PC-3 (cell line): ENCODE measurements around the gene CNNM1. TPM values are rescaled to one million over a fixed set of nuclear protein-coding genes. Genes with fewer than 3 reads are reported as not detected.

ENCODE experiments used
- ATAC-seq: fragments of 200-7000 bp; cut with Tn5 transposase; 2 replicates; pipeline ENCODE4 v1.9.1; 2020; ENCODE audit warnings: mild to moderate bottlenecking, moderate library complexity
- BruUV-seq: library from RNA; stranded (reverse); fragments of 400-500 nt; replicated peaks from 2 replicates; lab custom pipeline; 2021; lab: Mats Ljungman, UMichigan
- CTCF ChIA-PET: fragments of 300-600 bp; sonication (Branson Sonifier 250); formaldehyde crosslinking; loops from one replicate; lab custom pipeline; 2022; ENCODE audit warnings: antibody characterized with exemption; lab: Charles Lee
- POLR2A ChIA-PET: fragments of 300-600 bp; sonication (Branson Sonifier 250); formaldehyde crosslinking; loops from one replicate; lab custom pipeline; 2022; ENCODE audit warnings: antibody characterized with exemption; ENCODE audit not compliant: unreplicated experiment; lab: Charles Lee
- DNase-seq: peaks from one replicate; pipeline ENCODE4 v3.0.0-alpha.2; 2015
- H2AFZ ChIP-seq: fragments of 300-600 bp; sonication (generic); 2 replicates; pipeline ENCODE4 v1.6.0; 2016; ENCODE audit warnings: antibody characterized with exemption, low read length
- H3F3A ChIP-seq: fragments of 300-600 bp; sonication (generic); one replicate; pipeline ENCODE4 v1.6.0; 2017; ENCODE audit warnings: antibody characterized with exemption, low read length, control low read depth, mild to moderate bottlenecking; ENCODE audit not compliant: unreplicated experiment
- H3K27ac ChIP-seq: fragments of 300-600 bp; sonication (generic); 2 replicates; pipeline ENCODE4 v1.5.1; 2016; ENCODE audit warnings: mild to moderate bottlenecking, low read length
- H3K27me3 ChIP-seq: fragments of 300-600 bp; sonication (generic); 2 replicates; pipeline ENCODE4 v1.6.1; 2016; ENCODE audit warnings: low read length, mixed read lengths
- H3K36me3 ChIP-seq: fragments of 300-600 bp; sonication (generic); 2 replicates; pipeline ENCODE4 v1.6.1; 2016; ENCODE audit warnings: low read depth, mixed run types, low read length, mixed read lengths
- H3K4me1 ChIP-seq: fragments of 300-600 bp; sonication (generic); 2 replicates; pipeline ENCODE4 v1.5.1; 2016; ENCODE audit warnings: low read length; ENCODE audit not compliant: insufficient read depth
- H3K4me2 ChIP-seq: fragments of 300-600 bp; sonication (generic); 2 replicates; pipeline ENCODE4 v1.6.0; 2016; ENCODE audit warnings: low read length
- H3K4me3 ChIP-seq: fragments of 300-600 bp; sonication (generic); 2 replicates; pipeline ENCODE4 v1.5.1; 2016; ENCODE audit warnings: mild to moderate bottlenecking, low read length, mixed read lengths
- H3K79me2 ChIP-seq: fragments of 300-600 bp; sonication (generic); 2 replicates; pipeline ENCODE4 v1.6.1; 2017; ENCODE audit warnings: low read length, mixed read lengths
- H3K9ac ChIP-seq: fragments of 300-600 bp; sonication (generic); 2 replicates; pipeline ENCODE4 v1.6.0; 2016; ENCODE audit warnings: mild to moderate bottlenecking, low read length
- H3K9me2 ChIP-seq: fragments of 300-600 bp; sonication (generic); replicated peaks from 2 replicates; pipeline ENCODE4 v1.6.1; 2016; ENCODE audit warnings: mixed run types, low read length, mixed read lengths
- H3K9me3 ChIP-seq: fragments of 300-600 bp; sonication (generic); 2 replicates; pipeline ENCODE4 v1.6.1; 2016; ENCODE audit warnings: low read length, mixed read lengths
- H4K20me1 ChIP-seq: fragments of 300-600 bp; sonication (generic); 2 replicates; pipeline ENCODE4 v1.6.1; 2016; ENCODE audit warnings: low read length, mixed read lengths
- CTCF ChIP-seq: fragments of 300-600 bp; sonication (generic); conservative IDR thresholded peaks from 2 replicates; pipeline ENCODE4 v1.5.1; 2017; ENCODE audit warnings: antibody characterized with exemption, low read depth, mild to moderate bottlenecking, low read length
- EZH2 ChIP-seq: fragments of 300-600 bp; sonication (generic); IDR thresholded peaks from one replicate; pipeline ENCODE4 v1.6.1; 2017; ENCODE audit warnings: antibody characterized with exemption, mild to moderate bottlenecking, low read length; ENCODE audit not compliant: unreplicated experiment
- EZH2phosphoT487 ChIP-seq: fragments of 300-600 bp; sonication (generic); IDR thresholded peaks from 2 replicates; pipeline ENCODE4 v1.6.1; 2018; ENCODE audit warnings: mild to moderate bottlenecking, antibody characterized with exemption, low read length, borderline replicate concordance
- intact Hi-C: fragments of 100-400 bp; cut with micrococcal nuclease; formaldehyde crosslinking; loops from 2 replicates; pipeline ENCODE4 v1.9.0; 2023
- total RNA-seq: library from RNA; depleted of rRNA; stranded (reverse); fragments of >200 nt; gene quantifications from 2 replicates; pipeline ENCODE4 v1.2.3, GENCODE V29; 2014

The CNNM1 gene
- total RNA-seq, 1 experiment from 2014 or later = 3.3 TPM

DNA sequence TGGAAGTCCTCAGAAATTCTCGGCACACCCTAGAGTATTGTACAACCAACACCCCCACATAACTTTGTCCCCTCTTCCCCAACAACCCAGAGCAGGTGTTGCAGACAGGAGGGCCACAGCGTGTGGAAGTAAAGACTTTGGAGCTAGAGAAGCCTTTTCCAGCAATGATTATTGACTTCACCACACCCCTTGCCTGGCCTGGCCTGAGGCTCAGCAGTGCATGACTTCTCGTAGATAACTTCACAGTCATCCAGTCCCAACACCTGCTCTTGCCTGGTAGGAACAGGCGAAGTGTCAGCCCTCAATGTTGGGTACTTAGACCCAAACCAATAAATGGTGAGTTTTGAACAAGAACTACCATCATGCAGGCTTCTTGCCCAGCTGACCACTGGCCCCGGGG, 64.5 kb downstream of the CNNM1 start:
- H2AFZ ChIP-seq = no peak overlapping the region
- no peaks in the 10 kb centered on the region for H3K79me2 ChIP-seq
- no peaks in the 10 kb centered on the region for H3K9me3 ChIP-seq
- no peak for ATAC-seq
- no peak for TF ChIP-seq EZH2phosphoT487
- no peak for TF ChIP-seq EZH2
- no peak for TF ChIP-seq CTCF
- H3K4me3 ChIP-seq = no peak overlapping the region
- H3F3A ChIP-seq = peaks cover 7% of the 10 kb centered on the region
- no peaks in the 10 kb centered on the region for H4K20me1 ChIP-seq
- peaks cover 58% of the 10 kb centered on the region for H3K4me1 ChIP-seq
- peaks cover 7% of the 10 kb centered on the region; the same call in 1 of the 2 replicates for H3K36me3 ChIP-seq
- no peaks in the 10 kb centered on the region for H3K27me3 ChIP-seq
- intact Hi-C loops = loop anchor here (2.0 kb wide), 1 partner anchor 19 kb away; no protein-coding TSS in a partner anchor
- no peaks in the 10 kb centered on the region for H3K9me2 ChIP-seq
- H3K27ac ChIP-seq = no peak overlapping the region
- no peak overlapping the region for H3K9ac ChIP-seq
- POLR2A ChIA-PET = no interaction called here
- CTCF ChIA-PET = interaction anchor here (0.6 kb wide), 1 partner anchor 36 kb away, joined by 3 read pairs; no protein-coding TSS in a partner anchor
- BruUV-seq = no TSS peak
- no peak for DNase-seq
- no peak overlapping the region for H3K4me2 ChIP-seq

DNA sequence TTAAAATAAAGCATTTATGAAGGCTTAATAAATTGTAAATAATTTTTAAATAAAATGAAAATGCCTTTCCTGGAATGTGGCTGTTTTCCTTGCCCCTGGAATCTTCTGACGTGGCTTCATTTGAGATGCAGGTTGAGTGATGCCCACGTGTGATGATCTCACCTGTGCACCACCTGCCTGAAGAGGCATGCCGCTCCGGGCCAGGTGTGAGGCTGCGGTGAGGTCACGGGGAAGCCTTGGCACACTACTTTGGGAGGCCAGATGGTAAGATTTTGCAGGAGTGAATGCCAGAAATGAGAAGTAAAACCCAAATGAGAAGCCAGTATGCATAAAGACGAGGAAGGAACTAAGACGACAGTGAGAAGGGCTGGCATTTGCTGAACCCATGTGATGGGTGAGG, 65.1 kb downstream of the CNNM1 start:
- Histone ChIP-seq H3K4me1 (peaks cover 58% of the 10 kb centered on the region), H3K36me3 (peaks cover 13% of the 10 kb centered on the region; the same call in 1 of the 2 replicates), H3K4me2 (peak overlapping the region; percentile 73), H3K9me3 (no peaks in the 10 kb centered on the region), H3K79me2 (no peaks in the 10 kb centered on the region), H3K27ac (peak overlapping the region; percentile 57), H2AFZ (no peak overlapping the region), H3K4me3 (no peak overlapping the region), H3K9ac (no peak overlapping the region), H3F3A (peaks cover 7% of the 10 kb centered on the region), H4K20me1 (no peaks in the 10 kb centered on the region), H3K9me2 (no peaks in the 10 kb centered on the region), H3K27me3 (no peaks in the 10 kb centered on the region)
- no peak for TF ChIP-seq CTCF
- TF ChIP-seq EZH2 = no peak
- no peak for TF ChIP-seq EZH2phosphoT487
- intact Hi-C loops = no loop called here
- POLR2A ChIA-PET = no interaction called here
- no peak for ATAC-seq
- CTCF ChIA-PET = interaction anchor here (0.6 kb wide), 2 partner anchors 35 to 39 kb away, joined by 3 to 4 read pairs; no protein-coding TSS in a partner anchor
- BruUV-seq = no TSS peak
- DNase-seq = no peak

- peak overlapping the region; percentile 73 for H3K4me2 ChIP-seq
- peaks cover 58% of the 10 kb centered on the region for H3K4me1 ChIP-seq
- peak overlapping the region; percentile 43 for H3K4me3 ChIP-seq
- ATAC-seq = peak; percentile 23
- peaks cover 7% of the 10 kb centered on the region for H3F3A ChIP-seq
- TF ChIP-seq EZH2 (no peak), EZH2phosphoT487 (no peak), CTCF (no peak)
- ChIA-PET POLR2A (no interaction called here), CTCF (interaction anchor here (0.6 kb wide), 1 partner anchor 39 kb away, joined by 4 read pairs; no protein-coding TSS in a partner anchor)
- no peaks in the 10 kb centered on the region for H3K9me3 ChIP-seq
- peaks cover 15% of the 10 kb centered on the region; the same call in 1 of the 2 replicates for H3K36me3 ChIP-seq
- BruUV-seq = no TSS peak
- H3K79me2 ChIP-seq = no peaks in the 10 kb centered on the region
- H2AFZ ChIP-seq = no peak overlapping the region
- H4K20me1 ChIP-seq = no peaks in the 10 kb centered on the region
- H3K9me2 ChIP-seq = no peaks in the 10 kb centered on the region
- intact Hi-C loops = loop anchor here (1.0 kb wide), 1 partner anchor 35 kb away; the partner anchor contains the start of gene GOT1
- peak; percentile 81 for DNase-seq
- no peaks in the 10 kb centered on the region for H3K27me3 ChIP-seq
- H3K9ac ChIP-seq = peak overlapping the region; percentile 47
- H3K27ac ChIP-seq = peak overlapping the region; percentile 91
These were observed 65.7 kb downstream of the CNNM1 start for GRCh38 chr10:99394761-99395386.
